HUES48 (cell line): ENCODE measurements around the gene C10orf143.
"Not testable (repeated sequence)": the region's sequence is repeated elsewhere in the genome, so short reads cannot be mapped to it uniquely, and the experiment has no call there.

ENCODE experiments used
- H3K27ac ChIP-seq: one replicate; pipeline ENCODE4 v1.7.0; 2013; ENCODE audit warnings: low read depth, low read length, inconsistent platforms
- H3K27me3 ChIP-seq: 2 replicates; pipeline ENCODE4 v1.6.1; 2013; ENCODE audit warnings: mild to moderate bottlenecking, low read length; ENCODE audit not compliant: control insufficient read depth, insufficient read depth
- H3K36me3 ChIP-seq: 2 replicates; pipeline ENCODE4 v1.6.1; 2013; ENCODE audit warnings: low read length; ENCODE audit not compliant: control insufficient read depth, insufficient read depth
- H3K4me1 ChIP-seq: 2 replicates; pipeline ENCODE4 v1.6.1; 2013; ENCODE audit warnings: mild to moderate bottlenecking, low read length; ENCODE audit not compliant: control insufficient read depth, insufficient read depth
- H3K4me3 ChIP-seq: 2 replicates; pipeline ENCODE4 v1.5.1; 2013; ENCODE audit warnings: mild to moderate bottlenecking, low read depth, low read length
- H3K9ac ChIP-seq: 2 replicates; pipeline ENCODE4 v1.6.1; 2013; ENCODE audit warnings: mild to moderate bottlenecking, low read depth, low read length, moderate library complexity
- H3K9me3 ChIP-seq: 2 replicates; pipeline ENCODE4 v1.6.1; 2013; ENCODE audit warnings: low read length; ENCODE audit not compliant: control insufficient read depth, insufficient read depth

C10orf143 gene

GRCh38 chr10:130111113-130111851 lies 652 bp upstream of the C10orf143 start:
- Histone ChIP-seq H3K9me3 (peaks cover 5% of the 10 kb centered on the region), H3K4me3 (peak overlapping the region; percentile 95), H3K9ac (peak overlapping the region; percentile 88), H3K4me1 (no peaks in the 10 kb centered on the region), H3K27ac (peak overlapping the region; percentile 95), H3K27me3 (no peaks in the 10 kb centered on the region), H3K36me3 (no peaks in the 10 kb centered on the region)

DNA sequence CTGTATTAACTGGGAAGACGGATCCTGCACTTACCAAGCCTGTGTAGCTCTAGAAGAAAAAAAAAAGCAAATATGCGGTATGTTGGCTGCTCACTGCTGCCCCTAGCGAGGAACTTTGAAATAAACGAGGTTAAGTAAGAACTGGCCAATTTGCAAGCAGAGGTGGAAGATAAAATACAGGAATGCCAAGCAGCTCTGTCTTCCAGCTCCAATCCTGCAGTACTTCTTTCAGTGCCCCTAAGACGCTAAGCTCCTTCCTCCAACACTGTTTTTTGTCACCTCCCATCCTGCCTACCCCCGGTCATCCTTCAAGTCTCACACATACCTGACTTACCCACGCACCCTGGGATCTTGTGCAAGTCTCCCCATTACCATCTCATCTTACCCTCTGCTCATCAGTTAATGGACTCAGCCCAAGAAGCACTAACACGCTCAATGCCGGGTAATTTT lies 809 bp downstream of the C10orf143 start:
- peak overlapping the region; percentile 88 for H3K9ac ChIP-seq
- H3K27me3 ChIP-seq = no peaks in the 10 kb centered on the region
- H3K4me1 ChIP-seq = 0 out of 2 replicates have a peak, but pooled peaks cover 4% of the 10 kb centered on the region
- H3K9me3 ChIP-seq = peaks cover 5% of the 10 kb centered on the region
- H3K27ac ChIP-seq = peak overlapping the region; percentile 95
- H3K4me3 ChIP-seq = peak overlapping the region; percentile 95
- H3K36me3 ChIP-seq = no peaks in the 10 kb centered on the region

DNA sequence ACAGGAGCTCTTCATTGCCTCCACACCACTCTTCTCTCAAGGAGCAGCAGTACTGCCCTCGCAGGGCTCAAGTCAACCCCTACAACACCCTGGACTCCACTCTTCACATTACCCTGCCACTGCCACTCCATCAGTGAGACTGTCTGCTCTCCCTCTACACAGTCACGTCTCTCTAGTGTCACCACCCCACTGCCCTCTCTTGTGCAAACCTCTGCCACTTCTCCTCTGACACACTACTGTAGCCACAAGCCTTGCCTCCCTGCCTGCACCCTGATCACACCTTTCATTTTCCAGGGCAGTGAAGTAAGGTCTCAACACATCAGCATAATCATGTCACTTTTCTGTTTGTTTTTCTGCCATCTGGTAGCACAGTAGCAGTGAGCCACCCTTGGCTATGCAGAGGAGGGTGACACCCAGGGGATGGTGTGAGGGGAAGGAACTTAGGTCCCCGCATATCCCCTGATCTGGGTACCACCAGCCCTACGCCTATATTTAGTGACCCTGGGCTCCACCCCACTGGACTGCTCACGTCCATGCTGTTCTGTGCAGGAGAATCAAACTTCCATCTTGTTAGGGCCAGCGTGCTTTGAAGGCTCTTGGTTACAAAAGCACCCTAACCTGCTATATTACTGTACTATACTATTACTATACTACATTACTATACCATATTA lies 1.6 kb downstream of the C10orf143 start:
- Histone ChIP-seq H3K4me3 (peak overlapping the region; percentile 95), H3K27ac (no peak overlapping the region), H3K27me3 (no peaks in the 10 kb centered on the region), H3K9ac (no peak overlapping the region), H3K4me1 (0 out of 2 replicates have a peak, but pooled peaks cover 4% of the 10 kb centered on the region), H3K9me3 (peaks cover 5% of the 10 kb centered on the region), H3K36me3 (no peaks in the 10 kb centered on the region)

GRCh38 chr10:130108146-130108545 lies 2.5 kb downstream of the C10orf143 start:
- not testable (repeated sequence) for H3K27ac ChIP-seq, H3K9ac ChIP-seq, H3K27me3 ChIP-seq, H3K36me3 ChIP-seq, H3K9me3 ChIP-seq, H3K4me3 ChIP-seq, H3K4me1 ChIP-seq

DNA sequence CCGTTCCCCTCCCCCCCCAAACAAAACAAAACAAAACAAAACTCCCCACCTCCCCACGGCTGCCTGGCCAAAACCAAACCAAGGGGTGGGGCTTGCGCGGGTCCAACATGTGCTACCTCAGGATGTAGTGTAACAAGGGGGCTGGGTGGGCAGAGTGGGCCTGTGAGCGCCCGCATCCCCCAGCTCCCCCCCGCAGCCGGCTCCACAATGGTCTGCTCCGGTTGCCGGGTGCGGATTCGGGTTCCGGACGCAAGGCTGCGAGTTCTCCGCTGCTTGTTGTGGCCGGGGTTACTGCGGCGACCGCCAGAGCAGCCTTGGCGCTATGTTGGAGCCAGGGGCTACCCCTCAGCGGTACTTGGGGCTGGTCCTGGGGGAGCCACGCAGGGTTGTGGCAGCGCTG lies 4.9 kb downstream of the C10orf143 start:
- H3K27ac ChIP-seq = no peak overlapping the region
- H3K27me3 ChIP-seq = no peaks in the 10 kb centered on the region
- no peak overlapping the region for H3K9ac ChIP-seq
- 0 out of 2 replicates have a peak, but pooled peaks cover 4% of the 10 kb centered on the region for H3K4me1 ChIP-seq
- peak overlapping the region; percentile 51 for H3K4me3 ChIP-seq
- no peaks in the 10 kb centered on the region for H3K36me3 ChIP-seq
- no peaks in the 10 kb centered on the region for H3K9me3 ChIP-seq

GRCh38 chr10:130099344-130099743 lies 11.3 kb downstream of the C10orf143 start:
- Histone ChIP-seq H3K4me3 (no peak overlapping the region), H3K27me3 (no peaks in the 10 kb centered on the region), H3K4me1 (no peaks in the 10 kb centered on the region), H3K9me3 (peaks cover 5% of the 10 kb centered on the region; the same call in 1 of the 2 replicates), H3K27ac (no peak overlapping the region), H3K36me3 (no peaks in the 10 kb centered on the region), H3K9ac (no peak overlapping the region)

DNA sequence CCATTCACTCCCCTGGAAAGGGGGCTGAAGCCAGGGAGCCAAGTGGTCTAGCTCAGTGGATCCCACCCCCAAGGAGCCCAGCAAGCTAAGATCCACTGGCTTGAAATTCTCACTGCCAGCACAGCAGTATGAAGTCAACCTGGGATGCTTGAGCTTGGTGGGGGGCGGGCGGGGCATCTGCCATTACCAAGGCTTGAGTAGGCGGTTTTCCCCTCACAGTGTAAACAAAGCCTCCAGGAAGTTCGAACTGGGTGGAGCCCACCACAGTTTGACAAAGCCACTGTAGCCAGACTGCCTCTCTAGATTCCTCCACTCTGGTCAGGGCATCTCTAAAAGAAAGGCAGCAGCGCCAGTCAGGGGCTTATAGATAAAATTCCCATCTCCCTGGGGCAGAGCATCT lies 20.1 kb downstream of the C10orf143 start:
- H3K27ac ChIP-seq, H3K4me3 ChIP-seq, H3K9me3 ChIP-seq, H3K9ac ChIP-seq, H3K36me3 ChIP-seq, H3K27me3 ChIP-seq, H3K4me1 ChIP-seq: not testable (repeated sequence)

DNA sequence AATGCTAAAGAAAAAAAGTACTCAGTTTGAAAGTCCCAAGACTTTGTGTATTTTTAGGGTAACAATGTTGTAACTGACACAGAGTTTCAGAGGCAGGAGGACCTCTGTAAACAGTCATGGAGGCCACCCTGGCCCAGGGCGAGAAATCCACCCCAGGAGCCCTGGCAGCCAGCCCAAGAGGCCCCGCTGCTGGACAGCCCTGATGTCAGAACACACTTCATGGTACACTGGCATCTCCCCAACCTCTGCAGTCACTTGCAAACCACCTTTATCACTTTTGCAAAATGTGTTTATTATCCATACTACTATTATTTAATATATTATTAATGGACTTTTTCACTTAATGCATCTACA lies 30.2 kb downstream of the C10orf143 start:
- Histone ChIP-seq H3K27ac (no peak overlapping the region), H3K9me3 (no peaks in the 10 kb centered on the region), H3K36me3 (no peaks in the 10 kb centered on the region), H3K4me1 (peaks cover 9% of the 10 kb centered on the region; the same call in 1 of the 2 replicates), H3K4me3 (no peak overlapping the region), H3K27me3 (no peaks in the 10 kb centered on the region), H3K9ac (no peak overlapping the region)

- H3K36me3 ChIP-seq = no peaks in the 10 kb centered on the region
- H3K27me3 ChIP-seq = no peaks in the 10 kb centered on the region
- H3K9ac ChIP-seq = no peak overlapping the region
- no peaks in the 10 kb centered on the region for H3K9me3 ChIP-seq
- H3K4me3 ChIP-seq = no peak overlapping the region
- H3K27ac ChIP-seq = no peak overlapping the region
- H3K4me1 ChIP-seq = peaks cover 9% of the 10 kb centered on the region; the same call in 1 of the 2 replicates
Observed at GRCh38 chr10:130079614-130080460, 30.8 kb downstream of the C10orf143 start.

- Histone ChIP-seq H3K27ac (no peak overlapping the region), H3K36me3 (no peaks in the 10 kb centered on the region), H3K4me3 (no peak overlapping the region), H3K27me3 (no peaks in the 10 kb centered on the region), H3K4me1 (peaks cover 9% of the 10 kb centered on the region; the same call in 1 of the 2 replicates), H3K9ac (no peak overlapping the region), H3K9me3 (no peaks in the 10 kb centered on the region)
Observed at GRCh38 chr10:130078120-130078519, 32.5 kb downstream of the C10orf143 start.
